Mesodermal cell (in vitro differentiated cells): ENCODE results near the gene NREP.

ENCODE experiments used
- H3K27ac ChIP-seq: 2 replicates; pipeline ENCODE4 v1.7.0; 2013; ENCODE audit warnings: mild to moderate bottlenecking, low read depth, low read length, moderate library complexity; ENCODE audit not compliant: severe bottlenecking
- H3K36me3 ChIP-seq: 2 replicates; pipeline ENCODE4 v1.7.1; 2013; ENCODE audit warnings: mild to moderate bottlenecking, low read length, moderate library complexity; ENCODE audit not compliant: control insufficient read depth, insufficient read depth
- H3K4me1 ChIP-seq: one replicate; pipeline ENCODE4 v1.7.1; 2013; ENCODE audit warnings: mild to moderate bottlenecking, low read length; ENCODE audit not compliant: insufficient read depth, control insufficient read depth, poor library complexity, severe bottlenecking
- H3K4me3 ChIP-seq: 2 replicates; pipeline ENCODE4 v1.7.0; 2013; ENCODE audit warnings: low read length, control low read depth, mild to moderate bottlenecking; ENCODE audit not compliant: insufficient read depth, poor library complexity, severe bottlenecking; ENCODE audit errors: extremely low read depth
- H3K9me3 ChIP-seq: 2 replicates; pipeline ENCODE4 v1.7.1; 2013; ENCODE audit warnings: mild to moderate bottlenecking, low read length, moderate library complexity; ENCODE audit not compliant: control insufficient read depth
- WGBS, 2 experiments: methylation state at CpG; one replicate each; pipeline ENCODE4 v1.1.5; 2013; ENCODE audit warnings: missing lambda C conversion rate in 2 of 2; ENCODE audit not compliant: insufficient coverage in 2 of 2; 5-methylcytosine and 5-hydroxymethylcytosine counted together

The NREP gene

DNA sequence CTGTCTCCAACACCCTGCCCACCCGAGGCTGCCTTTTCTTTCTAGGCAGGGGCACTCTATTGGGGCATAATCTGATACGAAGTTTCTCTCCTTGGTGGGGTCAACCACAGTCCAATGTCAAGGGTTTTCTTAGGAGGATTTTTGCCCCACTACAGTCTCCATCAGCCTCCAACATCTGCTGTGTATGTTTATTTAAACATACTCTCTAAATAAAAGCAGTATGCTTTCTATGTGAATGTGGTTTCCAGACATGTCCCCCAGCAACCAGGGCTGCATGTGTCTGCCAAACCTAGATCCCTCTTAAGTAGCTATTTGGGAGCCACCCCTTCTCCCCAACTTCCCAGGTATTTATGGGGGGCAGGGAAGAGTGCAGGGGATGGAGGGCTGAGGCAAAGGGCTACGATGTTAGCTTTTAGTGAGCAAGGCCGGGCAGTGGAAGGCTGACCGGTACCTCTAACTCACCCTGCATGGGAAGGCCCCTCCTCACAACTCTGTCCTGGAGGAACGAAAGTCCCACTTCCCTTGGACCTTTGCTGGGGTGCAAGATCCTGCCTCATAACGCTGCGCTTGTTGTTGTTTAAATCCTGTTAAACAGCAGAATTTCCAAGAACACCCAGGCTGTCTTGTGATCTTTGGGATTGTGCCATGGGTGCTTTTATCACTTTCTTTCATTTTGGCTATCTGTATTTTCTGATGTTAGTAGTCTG lies 75.4 kb downstream of the NREP start:
- no peaks in the 10 kb centered on the region for H3K4me1 ChIP-seq
- WGBS, 2 experiments: 92 to 94% methylated on average over 4 to 6 of the region's 8 CpGs
- no peak overlapping the region for H3K4me3 ChIP-seq
- H3K36me3 ChIP-seq: no peaks in the 10 kb centered on the region
- no peaks in the 10 kb centered on the region for H3K9me3 ChIP-seq
- peak overlapping the region; percentile 5 for H3K27ac ChIP-seq

DNA sequence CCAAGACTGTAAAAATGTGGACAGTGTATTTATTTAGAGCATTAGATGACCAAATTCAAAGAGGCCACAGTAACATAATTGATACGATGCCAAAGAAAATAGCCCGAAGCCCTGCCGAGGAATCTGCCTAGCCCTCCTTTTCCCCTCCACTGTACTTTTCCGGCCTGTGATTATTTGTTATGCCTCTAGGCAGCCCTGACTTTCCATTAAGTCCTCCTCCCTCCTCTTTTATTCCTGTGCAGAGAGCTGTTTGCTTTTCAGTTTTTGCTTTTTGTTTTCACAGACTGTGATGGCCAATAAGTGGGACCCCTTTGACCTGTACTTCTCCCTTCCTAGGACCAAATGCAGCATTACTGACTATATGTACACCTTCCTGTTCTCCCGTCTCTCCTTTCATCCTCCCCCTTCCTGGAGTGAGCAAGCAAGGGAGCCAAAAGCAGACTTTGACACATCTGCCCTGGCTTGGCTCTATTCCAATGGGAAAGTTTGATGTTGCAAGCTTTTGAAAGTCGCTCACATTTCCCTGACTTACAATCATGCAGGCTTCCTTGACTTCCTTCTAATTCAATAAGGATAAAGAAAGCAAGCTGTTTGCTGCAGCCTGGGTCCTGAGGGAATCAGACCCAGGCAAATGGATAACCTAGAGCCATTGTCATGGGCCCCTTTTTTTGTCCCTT lies 76.1 kb downstream of the NREP start:
- WGBS, 2 experiments: 83 to 84% methylated on average over 5 of the region's 6 CpGs
- Histone ChIP-seq H3K36me3 (no peaks in the 10 kb centered on the region), H3K27ac (peak overlapping the region; percentile 5), H3K9me3 (no peaks in the 10 kb centered on the region), H3K4me1 (no peaks in the 10 kb centered on the region), H3K4me3 (no peak overlapping the region)

DNA sequence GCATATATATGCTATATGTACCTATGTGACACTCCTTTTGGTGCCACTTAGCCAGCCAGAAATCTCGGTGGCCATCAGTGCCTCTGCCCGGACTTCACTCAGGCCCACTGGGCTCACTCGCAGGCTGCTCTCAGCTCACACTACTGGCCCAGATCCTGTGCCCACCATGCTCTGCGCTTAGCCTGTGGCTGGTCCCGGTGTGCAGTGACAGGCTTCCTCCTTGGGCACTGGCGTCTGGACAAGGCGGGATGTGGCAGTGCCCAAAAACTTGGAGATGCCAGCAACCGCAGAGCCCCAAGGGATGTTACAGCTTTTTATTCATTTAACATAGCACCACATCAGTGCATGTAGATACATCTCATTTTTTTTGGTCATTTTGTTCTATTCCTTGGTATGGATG lies 77.4 kb downstream of the NREP start:
- no peaks in the 10 kb centered on the region for H3K9me3 ChIP-seq
- no peak overlapping the region for H3K4me3 ChIP-seq
- no peaks in the 10 kb centered on the region for H3K36me3 ChIP-seq
- no peaks in the 10 kb centered on the region for H3K4me1 ChIP-seq
- WGBS, 2 experiments: 93 to 96% methylated on average over 5 to 8 of the region's 8 CpGs
- no peak overlapping the region for H3K27ac ChIP-seq
